HG03045 (cell line): ENCODE data around the gene PIGZ.
A peak's percentile ranks its signal among the peaks of the same experiment; 100 is the strongest.

Experiments used
- ATAC-seq: cut with Tn5 transposase; IDR thresholded peaks from one replicate; pipeline ENCODE4 v1.9.1; 2021; ENCODE audit warnings: mild to moderate bottlenecking, moderate library complexity; ENCODE audit not compliant: unreplicated experiment

PIGZ gene

DNA sequence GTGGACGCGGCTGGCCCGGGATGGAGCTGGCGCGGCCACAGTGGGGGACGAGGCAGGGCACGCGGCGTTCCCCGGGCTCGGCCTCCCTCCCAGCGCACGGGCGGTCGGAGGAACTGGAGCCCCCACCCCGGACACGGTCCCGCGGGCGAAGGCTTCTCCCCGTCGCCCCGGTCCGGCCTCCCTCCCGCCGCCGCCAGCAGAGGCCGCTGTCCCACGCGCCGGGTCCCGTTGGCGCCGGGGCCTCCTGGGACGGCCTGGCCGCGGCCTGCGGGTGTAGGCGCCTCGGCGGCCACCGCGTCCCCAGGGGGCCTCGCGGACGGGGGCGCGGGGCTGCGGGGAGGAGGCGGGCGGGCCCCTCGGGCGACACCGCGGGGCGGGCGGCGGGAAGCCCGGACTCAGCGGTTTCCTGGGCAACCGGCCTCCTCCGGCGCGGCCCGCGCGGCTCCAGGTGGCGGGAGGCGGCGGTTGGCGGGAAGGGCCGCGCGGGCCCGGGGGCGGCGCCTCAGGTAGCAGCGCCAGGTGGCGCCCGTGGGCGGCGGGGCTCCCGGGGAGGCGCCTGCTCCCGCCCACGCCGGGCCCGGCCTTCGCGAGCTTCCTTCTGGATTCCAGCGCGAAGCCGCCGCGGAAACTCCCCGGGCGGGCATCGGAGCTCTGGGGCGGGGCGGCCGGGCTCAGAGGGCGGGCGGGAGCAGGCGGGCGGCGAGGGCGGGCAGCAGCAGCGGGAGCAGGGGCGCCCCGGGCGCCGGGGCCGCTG lies 34.2 kb upstream of the PIGZ start:
- peak; percentile 76 for ATAC-seq

GRCh38 chr3:197001972-197002700 lies 33.5 kb upstream of the PIGZ start:
- peak; percentile 10 for ATAC-seq

DNA sequence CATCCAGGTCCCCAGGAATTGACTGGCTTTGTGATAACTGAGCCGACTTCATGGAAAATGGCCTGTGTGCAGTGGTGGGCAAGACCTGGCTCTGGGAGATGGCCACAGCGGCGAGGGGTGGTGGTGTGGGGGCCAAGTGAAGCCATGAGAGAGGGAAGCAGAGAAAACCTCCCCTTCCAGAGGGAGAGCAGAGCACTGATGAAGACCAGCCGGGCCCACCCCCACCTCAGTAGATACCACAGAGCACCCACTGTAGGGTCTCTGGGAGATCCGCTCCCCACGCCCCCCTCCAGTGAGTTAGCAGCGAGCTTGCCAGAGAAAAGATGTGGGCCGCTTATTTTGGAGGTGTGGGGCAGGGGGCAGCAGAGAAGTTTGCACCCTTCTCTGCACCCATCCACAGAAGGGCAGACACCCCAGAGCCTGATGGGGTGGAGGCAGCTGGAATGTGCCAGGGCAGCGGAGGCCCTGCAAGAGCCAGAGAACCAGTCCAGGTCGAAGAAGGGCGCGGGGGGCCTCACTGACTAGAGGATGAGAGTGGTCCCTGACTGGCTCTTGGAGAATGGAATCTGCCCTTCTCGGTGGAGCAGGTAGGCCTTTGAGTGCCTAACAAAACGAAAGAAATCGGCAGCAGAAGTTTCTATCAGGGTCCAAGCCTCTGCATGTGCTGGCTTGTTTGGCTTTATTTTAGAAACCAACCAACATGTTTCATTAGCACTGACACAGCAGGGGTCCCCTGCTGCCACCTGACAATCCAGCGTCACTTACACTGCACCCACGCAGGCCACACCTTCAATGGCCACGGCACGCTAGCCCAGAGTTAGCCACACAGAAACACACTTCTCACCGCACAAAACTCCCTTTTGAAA lies 32.7 kb upstream of the PIGZ start:
- no peak for ATAC-seq

- ATAC-seq = no peak
These were observed 31.6 kb upstream of the PIGZ start for GRCh38 chr3:197000211-197000610.

- ATAC-seq = no peak
These were observed 30.5 kb upstream of the PIGZ start for GRCh38 chr3:196998966-196999760.

GRCh38 chr3:196997311-196997710 lies 28.7 kb upstream of the PIGZ start:
- ATAC-seq = no peak

DNA sequence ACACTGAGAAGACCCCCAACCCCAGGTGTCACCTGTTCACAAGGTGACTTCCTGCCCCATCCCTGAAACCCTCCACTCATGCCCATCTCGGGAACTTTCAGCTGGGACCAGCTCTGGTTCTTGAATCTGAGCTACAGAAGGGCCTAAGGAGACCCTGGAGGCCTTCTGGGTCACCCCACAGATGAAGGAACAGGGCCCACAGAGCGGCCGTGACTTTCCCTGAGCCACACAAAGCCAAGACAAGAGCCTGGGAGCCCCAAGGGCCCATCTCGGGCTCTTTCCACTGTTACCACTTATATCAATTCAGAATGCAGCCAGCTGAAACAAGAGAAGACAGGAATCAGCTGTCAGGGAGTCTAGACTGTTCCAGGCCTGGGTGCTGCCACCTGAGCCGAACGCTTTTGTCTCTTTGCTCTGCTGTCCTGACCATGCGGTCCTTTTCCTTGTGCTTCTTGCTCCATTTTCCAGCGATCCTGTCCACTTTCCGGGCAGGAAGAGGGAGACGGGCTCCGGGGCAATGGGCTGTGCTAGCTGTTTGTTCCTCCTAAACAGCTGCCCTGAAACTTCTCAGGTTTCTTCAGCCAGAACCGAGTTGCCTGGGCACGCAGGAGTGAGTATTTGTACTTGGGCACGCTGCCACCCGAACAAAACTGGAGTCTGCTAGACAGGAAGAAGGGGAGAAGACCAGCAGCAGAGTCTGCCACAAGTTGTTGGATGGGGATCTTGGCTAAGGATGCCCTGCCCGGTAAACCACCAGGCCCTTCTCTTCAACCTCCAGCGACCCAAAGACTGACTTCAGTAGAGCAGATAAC lies 28.0 kb upstream of the PIGZ start:
- ATAC-seq = no peak

- no peak for ATAC-seq
These were observed 27.2 kb upstream of the PIGZ start for GRCh38 chr3:196995646-196996355.

DNA sequence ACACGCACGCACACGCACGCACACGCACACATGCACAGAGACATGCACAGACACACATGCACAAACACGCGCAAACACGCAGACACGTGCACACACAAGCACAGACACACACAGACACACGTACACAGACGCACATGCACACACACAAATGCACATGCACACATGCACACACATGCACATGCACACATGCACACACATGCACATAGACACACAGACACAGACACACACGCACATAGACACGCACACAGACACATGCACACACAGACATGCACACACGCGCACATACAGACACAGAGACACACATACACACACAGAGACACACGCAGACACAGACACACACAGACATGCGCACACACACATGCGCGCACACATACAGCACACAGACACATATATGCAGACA lies 26.4 kb upstream of the PIGZ start:
- no peak for ATAC-seq

GRCh38 chr3:196994056-196994455 lies 25.4 kb upstream of the PIGZ start:
- no peak for ATAC-seq

DNA sequence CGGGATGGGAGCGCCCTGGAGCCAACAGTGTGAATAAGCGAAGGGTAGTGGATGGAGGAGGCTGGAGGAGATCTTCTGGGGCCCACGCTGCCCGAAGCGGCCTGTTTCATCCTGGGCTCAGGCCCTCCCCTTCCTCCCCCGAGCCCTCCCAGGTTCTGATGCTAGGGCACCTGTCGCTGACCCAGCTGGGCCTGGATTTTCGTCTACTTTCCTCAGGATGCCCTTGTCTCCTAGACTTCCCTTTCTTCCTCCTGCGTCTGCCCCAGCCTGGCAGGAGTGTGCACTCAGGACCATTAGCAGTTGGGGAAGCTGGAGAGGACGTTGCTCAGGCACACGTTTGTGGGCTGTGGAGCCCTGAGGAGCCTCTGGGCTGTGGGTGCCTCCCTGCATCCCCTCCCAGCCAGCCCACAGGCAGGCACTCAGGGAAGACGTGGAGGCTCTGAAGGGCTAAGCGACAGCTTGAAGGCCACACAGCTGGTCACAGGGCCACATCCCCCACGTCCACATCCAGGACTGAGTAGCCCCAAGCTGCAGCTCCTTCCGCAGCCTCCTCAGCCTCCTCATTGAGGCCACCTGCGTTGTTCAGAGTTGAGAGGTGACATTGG lies 23.9 kb upstream of the PIGZ start:
- no peak for ATAC-seq

- no peak for ATAC-seq
These were observed 23.2 kb upstream of the PIGZ start for GRCh38 chr3:196991581-196992460.

DNA sequence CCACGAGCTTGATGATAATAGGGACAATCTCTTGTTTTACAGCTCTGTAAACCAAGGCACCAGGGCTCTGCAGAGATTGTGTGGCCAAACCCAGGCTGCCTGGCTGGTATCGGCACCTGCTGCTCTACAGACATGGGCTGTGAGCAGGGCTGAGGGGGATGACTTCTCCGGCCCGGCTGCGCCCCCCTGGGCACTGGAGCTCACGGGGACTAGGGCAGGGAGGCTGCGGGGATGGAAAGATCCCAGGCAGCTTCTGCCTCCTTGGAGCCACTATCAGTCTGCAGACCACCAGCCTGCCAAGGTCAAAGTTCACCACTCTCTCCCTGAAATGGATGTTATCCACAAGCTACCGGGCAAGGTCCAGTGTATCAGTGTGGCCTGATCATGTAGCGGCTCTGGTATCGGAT lies 22.0 kb upstream of the PIGZ start:
- no peak for ATAC-seq

DNA sequence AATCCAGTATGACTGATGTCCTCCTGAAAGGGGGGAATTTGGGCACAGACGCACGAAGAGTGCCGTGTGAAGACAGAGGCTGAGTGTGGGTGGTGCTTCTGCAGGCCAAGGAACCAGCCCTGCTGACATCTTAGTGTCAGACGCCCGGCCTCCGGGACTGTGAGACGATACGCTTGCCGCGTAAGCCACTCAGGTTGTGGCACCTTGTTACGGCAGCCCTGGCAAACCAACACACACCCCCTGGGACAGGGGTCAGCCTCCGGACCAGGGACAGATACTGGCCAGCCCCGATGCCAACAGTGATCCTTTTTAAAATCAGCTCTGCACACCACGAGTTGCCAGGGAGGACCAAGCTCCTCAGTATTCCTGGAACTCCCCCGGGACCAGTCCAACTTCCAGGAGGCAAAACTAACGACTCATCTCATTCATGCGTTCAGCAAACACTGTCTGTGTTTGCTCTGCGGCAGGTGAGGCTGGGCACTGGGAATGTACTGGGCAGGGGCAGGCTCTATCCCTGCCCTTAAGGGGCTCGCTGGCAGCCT lies 21.2 kb upstream of the PIGZ start:
- ATAC-seq = no peak

DNA sequence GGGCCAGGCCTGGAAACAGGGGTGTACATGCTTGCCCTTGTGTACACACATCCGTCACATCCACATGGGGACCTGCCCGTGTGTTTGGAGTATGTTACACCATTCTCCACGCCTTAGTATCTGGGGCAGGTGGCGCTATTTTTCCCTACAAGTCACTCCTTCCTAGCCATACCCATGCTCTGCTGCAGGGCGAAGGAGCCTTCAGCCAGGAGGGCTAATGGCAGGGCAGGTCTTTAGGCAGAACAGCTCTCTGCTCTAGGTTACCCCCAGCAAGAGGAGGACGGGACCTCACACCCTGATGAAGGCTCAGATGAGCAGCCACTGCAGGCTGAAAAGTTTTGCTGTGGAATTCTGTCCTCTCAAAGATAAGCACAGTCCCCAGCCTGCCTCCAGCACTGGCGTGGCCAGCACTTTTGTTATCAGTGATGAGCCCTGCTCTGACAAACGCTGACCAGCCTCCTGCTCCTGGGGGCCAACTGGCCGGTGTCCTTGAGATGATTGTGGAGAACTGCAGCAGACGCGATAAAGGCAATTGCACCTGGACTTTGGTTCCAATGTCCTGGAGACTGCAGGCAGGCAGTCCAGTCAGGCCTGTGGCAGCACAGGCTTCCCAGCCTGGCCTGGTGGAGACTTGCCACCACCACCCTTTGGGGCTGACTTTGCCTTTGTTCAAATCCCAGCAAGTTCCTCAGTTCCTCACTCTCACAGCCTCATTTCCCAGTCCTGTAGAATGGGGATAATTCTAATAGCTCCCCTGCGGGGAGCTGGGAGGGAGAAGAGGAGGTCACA lies 19.8 kb upstream of the PIGZ start:
- no peak for ATAC-seq

GRCh38 chr3:196987022-196987421 lies 18.4 kb upstream of the PIGZ start:
- ATAC-seq = no peak
